ENCODE measurements around the gene VWA2.

- TF ChIP-seq EZH2 (IDR thresholded peaks at IDR 0.05): no peak
- no peak for TF ChIP-seq POLR2AphosphoS5 (IDR thresholded peaks at IDR 0.05; ENCODE audit: borderline replicate concordance, low read depth, low read length)
- TF ChIP-seq FOXP2 (optimal IDR thresholded peaks at IDR 0.05; ENCODE audit: control extremely low read depth, extremely low read length, insufficient read depth): no peak
Observed at GRCh38 chr10:114328874-114329273, 89.8 kb downstream of the VWA2 start.
